OCI-LY7 (cell line): ENCODE data around the gene TRIAP1. TPM values are rescaled to one million over a fixed set of nuclear protein-coding genes. Genes with fewer than 3 reads are reported as not detected.

Experiments used
- BruUV-seq: library from RNA; stranded (reverse); fragments of 400-500 nt; replicated peaks from 2 replicates; lab custom pipeline; 2021; lab: Mats Ljungman, UMichigan
- CTCF ChIA-PET: fragments of 300-600 bp; sonication (Branson Sonifier 250); formaldehyde crosslinking; loops from one replicate; lab custom pipeline; 2022; ENCODE audit warnings: antibody characterized with exemption; ENCODE audit not compliant: unreplicated experiment; lab: Charles Lee
- POLR2A ChIA-PET: fragments of 300-600 bp; sonication (Branson Sonifier 250); formaldehyde crosslinking; loops from one replicate; lab custom pipeline; 2022; ENCODE audit warnings: antibody characterized with exemption; lab: Charles Lee
- DNase-seq: peaks from one replicate; pipeline ENCODE4 v3.0.0-alpha.2; 2015; ENCODE audit warnings: low spot score
- H2AFZ ChIP-seq: fragments of 200-600 bp; sonication (generic), shearing (Covaris generic); 2 replicates; pipeline ENCODE4 v1.6.1; 2014; ENCODE audit warnings: mild to moderate bottlenecking, antibody characterized with exemption, low read length, moderate library complexity
- H3K27ac ChIP-seq: fragments of 200-600 bp; sonication (generic); 2 replicates; pipeline ENCODE4 v1.5.1; 2014; ENCODE audit warnings: mixed run types, low read depth, mild to moderate bottlenecking, moderate library complexity, low read length, inconsistent platforms; ENCODE audit not compliant: poor library complexity, severe bottlenecking
- H3K36me3 ChIP-seq: fragments of 200-600 bp; sonication (generic); 2 replicates; pipeline ENCODE4 v1.6.1; 2014; ENCODE audit warnings: mild to moderate bottlenecking, antibody characterized with exemption, low read length, moderate library complexity, mixed read lengths; ENCODE audit not compliant: insufficient read depth
- H3K4me1 ChIP-seq: fragments of 200-600 bp; sonication (generic); 2 replicates; pipeline ENCODE4 v1.5.1; 2014; ENCODE audit warnings: mild to moderate bottlenecking, low read length; ENCODE audit not compliant: insufficient read depth, poor library complexity, severe bottlenecking
- H3K4me2 ChIP-seq: fragments of 200-600 bp; sonication (generic); 2 replicates; pipeline ENCODE4 v1.6.1; 2014; ENCODE audit warnings: mild to moderate bottlenecking, low read length
- H3K4me3 ChIP-seq: fragments of 200-600 bp; sonication (generic); 2 replicates; pipeline ENCODE4 v1.5.1; 2014; ENCODE audit warnings: mild to moderate bottlenecking, low read depth, low read length; ENCODE audit not compliant: poor library complexity, severe bottlenecking
- H3K79me2 ChIP-seq: fragments of 200-600 bp; sonication (generic); 2 replicates; pipeline ENCODE4 v1.6.1; 2016; ENCODE audit warnings: low read depth, mild to moderate bottlenecking, low read length, moderate library complexity, mixed read lengths; ENCODE audit not compliant: insufficient read depth
- H3K9me2 ChIP-seq: fragments of 200-600 bp; sonication (generic); 2 replicates; pipeline ENCODE4 v1.6.1; 2016; ENCODE audit warnings: mild to moderate bottlenecking, low read length, mixed read lengths; ENCODE audit not compliant: insufficient read depth
- H3K9me3 ChIP-seq: fragments of 200-600 bp; sonication (generic); 2 replicates; pipeline ENCODE4 v1.6.1; 2014; ENCODE audit warnings: mild to moderate bottlenecking, mixed run types, low read length, mixed read lengths
- H4K20me1 ChIP-seq: fragments of 200-600 bp; sonication (generic); 2 replicates; pipeline ENCODE4 v1.6.1; 2014; ENCODE audit warnings: mild to moderate bottlenecking, antibody characterized with exemption, low read length, moderate library complexity, mixed read lengths; ENCODE audit not compliant: insufficient read depth
- EZH2phosphoT487 ChIP-seq: fragments of 200-600 bp; sonication (generic); IDR thresholded peaks from 2 replicates; pipeline ENCODE4 v1.6.1; 2018; ENCODE audit warnings: low read depth, borderline replicate concordance, mild to moderate bottlenecking, mixed run types, antibody characterized with exemption, low read length, moderate library complexity, mixed read lengths
- intact Hi-C: fragments of 100-400 bp; cut with micrococcal nuclease; formaldehyde crosslinking; loops from one replicate; pipeline ENCODE4 v1.10.0; 2022; ENCODE audit not compliant: unreplicated experiment
- total RNA-seq, 2 experiments: library from RNA; depleted of rRNA in 1 of 2; stranded (reverse); fragments of >200 nt in 1 of 2; shearing (Covaris generic) in 1 of 2; gene quantifications; 2 replicates each; pipeline ENCODE4 v1.2.3, GENCODE V29; 2014 to 2022
- TF ChIP-seq, protein P1 (sequence below): fragments of 200-600 bp; sonication (generic); conservative IDR thresholded peaks from 2 replicates; pipeline ENCODE4 v1.5.1; 2014; ENCODE audit warnings: mild to moderate bottlenecking, antibody characterized with exemption, low read length, moderate library complexity, mixed read lengths

The TRIAP1 gene
- total RNA-seq, 2 experiments from 2014 or later = 23.9 to 25.9 TPM

DNA sequence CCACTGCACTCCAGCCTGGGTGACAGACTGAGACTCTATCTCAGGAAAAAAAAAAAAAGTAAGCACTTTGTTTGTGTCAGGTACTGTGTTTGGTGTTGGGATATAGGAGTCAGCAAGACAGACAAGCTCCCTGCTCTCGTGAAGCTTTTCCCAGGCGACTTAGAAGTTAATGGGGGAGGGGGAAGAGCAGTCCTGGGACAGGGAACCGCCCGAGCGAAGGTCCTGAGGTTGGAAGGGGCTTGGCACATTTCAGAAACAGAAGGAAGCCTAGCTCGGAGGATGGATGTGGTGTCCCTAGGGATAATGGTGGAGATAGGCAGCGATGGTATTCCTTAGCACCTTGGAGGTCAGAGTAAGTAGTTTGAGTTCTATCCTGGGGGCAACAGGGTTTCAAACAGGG lies 16.8 kb downstream of the TRIAP1 start:
- H3K4me3 ChIP-seq = no peak overlapping the region
- no peak overlapping the region for H3K27ac ChIP-seq
- peaks cover 6% of the 10 kb centered on the region for H3K4me1 ChIP-seq
- no peak overlapping the region for H3K4me2 ChIP-seq
- BruUV-seq = no TSS peak
- no peaks in the 10 kb centered on the region for H3K36me3 ChIP-seq
- CTCF ChIA-PET = no interaction called here
- no peaks in the 10 kb centered on the region for H4K20me1 ChIP-seq
- DNase-seq = no peak
- no peak for TF ChIP-seq EZH2phosphoT487
- TF ChIP-seq, protein P1, sequence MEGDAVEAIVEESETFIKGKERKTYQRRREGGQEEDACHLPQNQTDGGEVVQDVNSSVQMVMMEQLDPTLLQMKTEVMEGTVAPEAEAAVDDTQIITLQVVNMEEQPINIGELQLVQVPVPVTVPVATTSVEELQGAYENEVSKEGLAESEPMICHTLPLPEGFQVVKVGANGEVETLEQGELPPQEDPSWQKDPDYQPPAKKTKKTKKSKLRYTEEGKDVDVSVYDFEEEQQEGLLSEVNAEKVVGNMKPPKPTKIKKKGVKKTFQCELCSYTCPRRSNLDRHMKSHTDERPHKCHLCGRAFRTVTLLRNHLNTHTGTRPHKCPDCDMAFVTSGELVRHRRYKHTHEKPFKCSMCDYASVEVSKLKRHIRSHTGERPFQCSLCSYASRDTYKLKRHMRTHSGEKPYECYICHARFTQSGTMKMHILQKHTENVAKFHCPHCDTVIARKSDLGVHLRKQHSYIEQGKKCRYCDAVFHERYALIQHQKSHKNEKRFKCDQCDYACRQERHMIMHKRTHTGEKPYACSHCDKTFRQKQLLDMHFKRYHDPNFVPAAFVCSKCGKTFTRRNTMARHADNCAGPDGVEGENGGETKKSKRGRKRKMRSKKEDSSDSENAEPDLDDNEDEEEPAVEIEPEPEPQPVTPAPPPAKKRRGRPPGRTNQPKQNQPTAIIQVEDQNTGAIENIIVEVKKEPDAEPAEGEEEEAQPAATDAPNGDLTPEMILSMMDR = no peak
- H3K79me2 ChIP-seq = no peaks in the 10 kb centered on the region
- POLR2A ChIA-PET = interaction anchor here (0.7 kb wide), 1 partner anchor 35 kb away, joined by 3 read pairs; no protein-coding TSS in a partner anchor
- intact Hi-C loops = no loop called here
- no peaks in the 10 kb centered on the region for H3K9me2 ChIP-seq
- H2AFZ ChIP-seq = no peak overlapping the region
- H3K9me3 ChIP-seq = peaks cover 5% of the 10 kb centered on the region; the same call in 1 of the 2 replicates

DNA sequence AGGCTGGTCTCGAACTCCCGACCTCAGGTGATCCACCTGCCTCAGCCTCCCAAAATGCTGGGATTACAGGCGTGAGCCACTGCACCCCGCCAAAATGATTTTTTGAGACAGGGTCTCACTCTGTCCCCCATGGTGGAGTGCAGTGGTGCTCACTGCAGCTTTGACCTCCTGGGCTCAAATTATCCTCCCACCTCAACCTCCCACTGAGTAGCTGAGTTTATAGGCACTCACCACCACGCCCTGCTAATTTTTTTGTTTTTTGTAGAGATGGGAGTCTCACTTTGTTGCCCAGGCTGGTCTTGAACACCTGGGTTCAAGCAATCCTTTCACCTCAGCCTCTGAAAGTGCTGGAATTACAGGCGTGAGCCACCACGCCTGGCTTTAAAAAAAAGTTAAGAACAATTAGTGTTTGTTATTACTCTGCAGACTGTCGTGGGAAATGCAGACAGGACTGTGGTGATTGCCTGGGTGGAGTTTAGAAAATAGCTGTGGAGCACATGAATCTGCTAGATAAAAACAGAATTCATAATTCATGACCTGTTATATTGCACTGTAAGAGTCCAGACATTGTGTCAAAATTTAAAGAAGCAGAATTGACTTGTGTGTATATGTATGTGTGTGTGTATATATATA lies 17.5 kb downstream of the TRIAP1 start:
- H3K4me3 ChIP-seq = no peak overlapping the region
- H3K27ac ChIP-seq = no peak overlapping the region
- no peak for TF ChIP-seq EZH2phosphoT487
- TF ChIP-seq, protein P1 = no peak
- peaks cover 6% of the 10 kb centered on the region for H3K4me1 ChIP-seq
- POLR2A ChIA-PET = interaction anchor here (0.7 kb wide), 1 partner anchor 34 kb away, joined by 3 read pairs; no protein-coding TSS in a partner anchor
- no peaks in the 10 kb centered on the region for H3K36me3 ChIP-seq
- intact Hi-C loops = no loop called here
- H3K79me2 ChIP-seq = no peaks in the 10 kb centered on the region
- no peak overlapping the region for H2AFZ ChIP-seq
- BruUV-seq = no TSS peak
- CTCF ChIA-PET = no interaction called here
- no peak for DNase-seq
- no peaks in the 10 kb centered on the region for H3K9me2 ChIP-seq
- H3K4me2 ChIP-seq = no peak overlapping the region
- no peaks in the 10 kb centered on the region for H4K20me1 ChIP-seq
- H3K9me3 ChIP-seq = peaks cover 5% of the 10 kb centered on the region; the same call in 1 of the 2 replicates

DNA sequence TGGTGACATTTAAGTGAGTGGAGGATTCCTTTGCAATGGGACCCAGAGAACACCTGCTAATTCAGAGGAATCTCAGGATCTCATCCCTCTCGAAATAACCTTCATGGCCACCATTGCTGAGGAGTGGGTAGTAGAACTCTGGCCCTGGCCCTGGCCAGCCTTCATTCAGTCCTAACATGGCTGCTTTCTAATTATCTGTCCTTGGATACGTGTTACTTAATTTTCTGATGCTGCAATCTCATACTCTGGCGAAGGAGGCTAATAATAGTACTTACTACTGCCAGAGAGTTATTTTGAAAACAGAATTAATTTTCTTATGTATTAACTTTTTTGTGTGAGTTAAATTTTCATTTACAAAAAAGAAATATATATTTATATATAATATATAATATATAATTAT lies 20.4 kb downstream of the TRIAP1 start:
- POLR2A ChIA-PET = no interaction called here
- H3K4me3 ChIP-seq = no peak overlapping the region
- H3K4me1 ChIP-seq = no peaks in the 10 kb centered on the region
- no peaks in the 10 kb centered on the region for H3K9me2 ChIP-seq
- no peaks in the 10 kb centered on the region for H4K20me1 ChIP-seq
- H3K79me2 ChIP-seq = no peaks in the 10 kb centered on the region
- CTCF ChIA-PET = no interaction called here
- DNase-seq = no peak
- H2AFZ ChIP-seq = no peak overlapping the region
- TF ChIP-seq, protein P1 = no peak
- TF ChIP-seq EZH2phosphoT487 = no peak
- H3K9me3 ChIP-seq = no peaks in the 10 kb centered on the region; the same call in 1 of the 2 replicates
- H3K4me2 ChIP-seq = no peak overlapping the region
- intact Hi-C loops = no loop called here
- H3K36me3 ChIP-seq = no peaks in the 10 kb centered on the region
- no TSS peak for BruUV-seq
- H3K27ac ChIP-seq = no peak overlapping the region
